Peyer's patch (tissue), 4 donors: ENCODE measurements around the gene MICALL1. TPM values are rescaled to one million over a fixed set of nuclear protein-coding genes. Genes with fewer than 3 reads are reported as not detected.

ENCODE experiments used
- DNase-seq, 3 donors: peaks; one replicate each; pipeline ENCODE4 v3.0.0-alpha.2; 2017 to 2019
- H3K27ac ChIP-seq, 4 donors: fragments of 200-600 bp; sonication (generic); one replicate each; pipeline ENCODE4 v1.5.1; 2016 to 2019
- H3K27me3 ChIP-seq, 2 donors: fragments of 200-600 bp; sonication (generic); one replicate each; pipeline ENCODE4 v1.5.1; 2019
- H3K36me3 ChIP-seq, 3 donors: fragments of 200-600 bp; sonication (generic); one replicate each; pipeline ENCODE4 v1.5.1; 2016 to 2019
- H3K4me1 ChIP-seq, 4 donors: fragments of 200-600 bp; sonication (generic); one replicate each; pipeline ENCODE4 v1.5.1; 2016 to 2019
- H3K4me3 ChIP-seq, 4 donors: fragments of 200-600 bp; sonication (generic); 1 replicate in 3 of 4; 2 replicates in 1 of 4; pipeline ENCODE4 v1.5.1; 2016 to 2019; ENCODE audit warnings: mild to moderate bottlenecking in 1 of 4
- H3K9me3 ChIP-seq, 4 donors: fragments of 200-600 bp; sonication (generic); one replicate each; pipeline ENCODE4 v1.5.1; 2016 to 2019; ENCODE audit warnings: mild to moderate bottlenecking in 1 of 4
- CTCF ChIP-seq, 6 experiments: fragments of 450-650 bp in 4 of 6; fragments of 200-600 bp in 2 of 6; sonication (generic) in 1 of 6; IDR thresholded peaks; one replicate each; pipeline ENCODE4 v1.5.1; 2017 to 2019; ENCODE audit warnings: antibody characterized with exemption in 6 of 6, mild to moderate bottlenecking in 3 of 6, moderate library complexity in 1 of 6
- POLR2A ChIP-seq, 2 donors: fragments of 450-650 bp; IDR thresholded peaks; one replicate each; pipeline ENCODE4 v1.5.1; 2017; ENCODE audit warnings: antibody characterized with exemption in 2 of 2, mild to moderate bottlenecking in 2 of 2, moderate library complexity in 2 of 2
- total RNA-seq, 4 donors: library from RNA; depleted of rRNA; stranded (reverse); fragments of >200 nt; gene quantifications; one replicate each; pipeline ENCODE4 v1.1.0, GENCODE V29; 2016

The MICALL1 gene
- total RNA-seq, 4 donors from 2014 or later = 24.5 to 49.0 (median 31.8) TPM

GRCh38 chr22:37976547-37976946 is 70.5 kb downstream of the MICALL1 start:
- no peak for TF ChIP-seq CTCF (IDR thresholded peaks at IDR 0.05)
- TF ChIP-seq POLR2A (IDR thresholded peaks at IDR 0.05) = no peak
- H3K36me3 ChIP-seq = no peaks in the 10 kb centered on the region
- no peak overlapping the region for H3K27ac ChIP-seq
- peaks cover 0 to 12% (median 0%) of the 10 kb centered on the region in 4 donors for H3K4me1 ChIP-seq
- no peak overlapping the region for H3K4me3 ChIP-seq
- H3K9me3 ChIP-seq = no peaks in the 10 kb centered on the region
- no peak for DNase-seq
- no peaks in the 10 kb centered on the region for H3K27me3 ChIP-seq

- no peak for TF ChIP-seq CTCF (IDR thresholded peaks at IDR 0.05)
- no peak for TF ChIP-seq POLR2A (IDR thresholded peaks at IDR 0.05)
- no peaks in the 10 kb centered on the region for H3K9me3 ChIP-seq
- H3K4me1 ChIP-seq = peaks cover 0 to 18% (median 0%) of the 10 kb centered on the region in 4 donors
- no peak overlapping the region for H3K4me3 ChIP-seq
- H3K27me3 ChIP-seq = no peaks in the 10 kb centered on the region
- DNase-seq = no peak
- H3K27ac ChIP-seq = no peak overlapping the region
- no peaks in the 10 kb centered on the region for H3K36me3 ChIP-seq
Measured at GRCh38 chr22:37979782-37980181, 73.7 kb downstream of the MICALL1 start.

- peaks cover 0 to 18% (median 0%) of the 10 kb centered on the region in 4 donors for H3K4me1 ChIP-seq
- no peak for TF ChIP-seq CTCF (IDR thresholded peaks at IDR 0.05)
- TF ChIP-seq POLR2A (IDR thresholded peaks at IDR 0.05) = peak in 1 of 2 donors; percentile 43
- H3K9me3 ChIP-seq = no peaks in the 10 kb centered on the region
- no peaks in the 10 kb centered on the region for H3K27me3 ChIP-seq
- peak in 2 of 3 donors; percentile 78 to 80 for DNase-seq
- peak overlapping the region in 1 of 4 donors; percentile 14 for H3K4me3 ChIP-seq
- peak overlapping the region in 3 of 4 donors; percentile 30 to 79 (median 51) for H3K27ac ChIP-seq
- H3K36me3 ChIP-seq = no peaks in the 10 kb centered on the region
Measured at GRCh38 chr22:37981282-37982011, 75.3 kb downstream of the MICALL1 start.

- TF ChIP-seq CTCF (IDR thresholded peaks at IDR 0.05) = no peak
- Histone ChIP-seq H3K4me3 (peak overlapping the region in 1 of 4 donors; percentile 14), H3K4me1 (peaks cover 0 to 18% (median 0%) of the 10 kb centered on the region in 4 donors), H3K36me3 (no peaks in the 10 kb centered on the region), H3K27ac (peak overlapping the region in 3 of 4 donors; percentile 30 to 79 (median 51)), H3K27me3 (no peaks in the 10 kb centered on the region), H3K9me3 (no peaks in the 10 kb centered on the region)
- no peak for DNase-seq
Measured at GRCh38 chr22:37982151-37982785, 76.2 kb downstream of the MICALL1 start.

GRCh38 chr22:37982938-37983859 is 77.1 kb downstream of the MICALL1 start:
- DNase-seq = no peak
- Histone ChIP-seq H3K27ac (no peak overlapping the region), H3K36me3 (no peaks in the 10 kb centered on the region), H3K4me3 (no peak overlapping the region), H3K27me3 (no peaks in the 10 kb centered on the region), H3K9me3 (no peaks in the 10 kb centered on the region), H3K4me1 (peaks cover 0 to 18% (median 0%) of the 10 kb centered on the region in 4 donors)
- TF ChIP-seq CTCF (IDR thresholded peaks at IDR 0.05) (no peak), POLR2A (IDR thresholded peaks at IDR 0.05) (no peak)
